ENCODE measurements around the gene PNCK.

Gene PNCK

GRCh38 chrX:153627675-153628111 lies 45.9 kb downstream of the PNCK start:
- DNase-seq (ENCODE audit: low read depth in 2 of 2) = no peak

DNA sequence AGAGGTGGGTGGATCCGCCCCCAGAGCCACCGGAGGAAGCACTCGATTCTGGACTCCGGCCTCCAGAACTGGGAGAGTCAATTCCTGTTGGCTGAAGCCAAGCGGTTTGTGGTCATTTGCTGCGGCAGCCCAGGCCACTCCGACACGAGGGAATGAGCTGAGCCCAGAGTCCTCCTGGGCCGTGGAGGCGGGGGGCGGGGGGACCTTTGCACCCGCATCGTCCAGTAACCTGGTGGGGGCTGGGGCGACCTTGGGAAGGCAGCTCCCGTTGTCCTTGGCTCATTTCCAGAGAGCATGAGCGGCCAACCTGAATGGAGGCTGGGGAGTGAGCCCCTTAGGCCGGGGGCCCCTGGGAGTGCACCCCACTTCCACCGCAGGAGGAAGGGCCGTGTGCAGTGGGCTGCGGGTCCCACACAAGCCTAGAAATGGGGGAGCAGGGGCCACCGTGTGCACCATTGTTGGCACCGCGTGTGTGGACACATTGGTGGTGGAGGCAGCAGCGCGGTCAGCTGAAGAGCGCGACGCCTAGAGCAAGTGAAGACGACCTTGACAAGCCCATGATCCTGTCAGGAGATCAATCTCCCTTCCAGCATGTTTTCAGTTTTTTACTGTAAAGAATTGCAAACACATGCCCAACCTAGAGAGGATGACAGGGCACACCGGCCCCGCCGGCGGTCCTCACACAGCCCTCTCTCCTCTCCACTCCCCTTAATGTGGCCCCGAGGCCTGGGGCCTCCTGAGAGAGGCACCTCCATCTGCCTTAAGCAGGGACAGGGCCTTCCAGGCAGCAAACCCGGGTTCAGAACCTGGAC lies 46.5 kb downstream of the PNCK start:
- no peak for DNase-seq (ENCODE audit: low read depth in 2 of 2)

- no peak for DNase-seq (ENCODE audit: low read depth in 2 of 2)
Observed at GRCh38 chrX:153626025-153626633, 47.5 kb downstream of the PNCK start.

GRCh38 chrX:153625271-153626024 lies 48.2 kb downstream of the PNCK start:
- DNase-seq (ENCODE audit: low read depth in 2 of 2) = no peak

- no peak for DNase-seq (ENCODE audit: low read depth in 2 of 2)
Observed at GRCh38 chrX:153624196-153625091, 49.2 kb downstream of the PNCK start.

DNA sequence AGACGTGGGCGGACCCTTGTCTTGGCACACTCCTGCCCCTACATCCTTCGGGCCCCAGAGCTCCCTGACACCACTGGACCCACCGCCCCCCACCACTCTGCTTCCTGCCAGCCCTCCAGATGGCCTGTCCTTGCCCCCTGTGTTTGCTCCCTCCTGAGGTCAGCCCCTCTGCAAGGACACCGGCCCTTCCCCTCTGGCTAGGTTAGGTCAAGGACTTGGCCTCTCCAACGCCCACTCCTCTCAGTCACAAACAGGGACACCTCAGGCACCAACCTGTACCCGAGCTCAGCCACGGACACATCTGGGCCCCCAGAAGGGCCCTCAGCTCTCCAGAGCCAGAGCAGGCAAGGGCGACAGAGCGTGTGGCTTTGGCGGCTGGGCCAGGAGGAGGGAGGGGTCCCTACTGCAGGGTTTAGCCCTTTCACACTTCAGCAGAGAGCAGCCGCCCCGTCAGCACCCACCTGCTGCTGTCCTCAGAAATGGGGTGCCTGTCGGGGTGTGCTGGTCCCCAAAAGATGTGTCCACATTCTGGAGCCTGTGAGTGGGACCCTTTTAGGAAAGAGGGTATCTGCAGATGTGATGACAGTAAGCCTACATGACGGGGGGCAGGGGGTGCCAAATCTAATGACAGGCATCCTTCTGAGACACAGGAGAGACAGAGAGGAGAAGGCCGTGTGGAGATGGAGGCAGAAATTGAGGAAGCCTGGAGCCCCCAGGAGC lies 50.1 kb downstream of the PNCK start:
- DNase-seq (ENCODE audit: low read depth in 2 of 2) = no peak

GRCh38 chrX:153622661-153623309 lies 50.8 kb downstream of the PNCK start:
- DNase-seq (ENCODE audit: low read depth in 2 of 2) = no peak

DNA sequence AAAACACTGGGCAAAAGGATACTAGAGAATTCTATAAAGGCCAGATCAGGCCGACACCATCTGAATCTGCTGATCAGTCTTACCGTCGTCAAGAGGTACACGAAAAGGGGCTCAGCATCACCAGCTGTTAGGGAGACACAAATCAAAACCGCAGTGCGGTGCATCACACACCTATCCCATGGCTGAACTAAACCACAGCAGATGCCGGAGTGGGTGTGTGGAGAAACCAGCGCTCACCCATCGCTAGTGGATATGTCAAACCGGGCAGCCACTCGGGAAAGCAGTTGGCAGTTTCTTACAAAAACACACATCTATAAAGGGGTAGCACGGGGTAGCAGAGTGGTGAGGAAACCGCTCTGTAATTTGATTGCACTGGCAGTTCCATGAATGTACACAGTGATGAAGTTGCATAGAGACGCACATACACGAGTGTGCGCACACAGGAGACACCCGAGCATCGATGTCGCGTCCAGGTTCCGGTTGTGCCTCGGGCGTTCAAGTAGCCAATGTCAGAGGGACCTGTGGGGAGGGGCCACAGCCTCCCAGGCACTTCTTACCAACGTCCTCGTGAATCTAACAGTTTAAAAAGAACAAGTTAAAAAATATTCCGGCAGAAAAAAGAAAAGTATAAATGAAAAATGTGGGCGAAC lies 51.5 kb downstream of the PNCK start:
- no peak for DNase-seq (ENCODE audit: low read depth in 2 of 2)

- no peak for DNase-seq (ENCODE audit: low read depth in 2 of 2)
Observed at GRCh38 chrX:153620576-153620975, 53.0 kb downstream of the PNCK start.
